Sigmoid colon (tissue), 7 donors: Measurements from ENCODE around the gene TMEM51. TPM values are rescaled to one million over a fixed set of nuclear protein-coding genes. Genes with fewer than 3 reads are reported as not detected.

Experiments used
- DNase-seq: peaks from one replicate; pipeline ENCODE4 v3.0.0-alpha.2; 2019
- H3K27ac ChIP-seq, 4 donors: fragments of 200-600 bp; sonication (generic); one replicate each; pipeline ENCODE4 v1.5.1; 2016 to 2019; ENCODE audit warnings: mild to moderate bottlenecking in 1 of 4
- H3K27me3 ChIP-seq, 3 donors: fragments of 200-600 bp; sonication (generic); one replicate each; pipeline ENCODE4 v1.5.1; 2019; ENCODE audit warnings: mild to moderate bottlenecking in 1 of 3
- H3K36me3 ChIP-seq, 4 donors: fragments of 200-600 bp; sonication (generic); one replicate each; pipeline ENCODE4 v1.5.1; 2016 to 2019
- H3K4me1 ChIP-seq, 4 donors: fragments of 200-600 bp; sonication (generic); one replicate each; pipeline ENCODE4 v1.5.1; 2017 to 2019
- H3K4me3 ChIP-seq, 4 donors: fragments of 200-600 bp; sonication (generic); one replicate each; pipeline ENCODE4 v1.5.1; 2017 to 2019; ENCODE audit warnings: mild to moderate bottlenecking in 2 of 4, moderate library complexity in 1 of 4
- H3K9me3 ChIP-seq, 4 donors: fragments of 200-600 bp in 3 of 4; sonication (generic) in 3 of 4; one replicate each; pipeline versions ENCODE4 v1.5.1 to v1.6.1; 2013 to 2019
- EP300 ChIP-seq, 4 donors: sonication (generic); formaldehyde crosslinking; IDR thresholded peaks; one replicate each; pipeline ENCODE4 v1.6.1; 2017; ENCODE audit warnings: antibody characterized with exemption in 4 of 4
- POLR2A ChIP-seq, 2 donors: fragments of 450-650 bp; IDR thresholded peaks; one replicate each; pipeline ENCODE4 v1.6.1; 2016; ENCODE audit warnings: antibody characterized with exemption in 2 of 2, mild to moderate bottlenecking in 2 of 2, moderate library complexity in 2 of 2
- POLR2AphosphoS5 ChIP-seq, 4 donors: sonication (generic); formaldehyde crosslinking; IDR thresholded peaks; one replicate each; pipeline ENCODE4 v1.6.1; 2017; ENCODE audit warnings: antibody characterized with exemption in 4 of 4
- WGBS, 2 donors: extraction: QIAGEN DNeasy Blood & Tissue Kit; methylation state at CpG; one replicate each; pipeline ENCODE4 v1.1.7; 2013; 5-methylcytosine and 5-hydroxymethylcytosine counted together
- intact Hi-C: fragments of 100-400 bp; cut with DNase I; formaldehyde crosslinking; loops from one replicate; pipeline ENCODE4 v1.15.1; 2023
- polyA plus RNA-seq, 3 donors: library from polyadenylated mRNA; stranded (reverse); fragments of 200-250 nt; gene quantifications; one replicate each; pipeline ENCODE4 v1.2.3, GENCODE V29; 2013
- total RNA-seq, 4 donors: library from RNA; depleted of rRNA; stranded (reverse); fragments of >200 nt; gene quantifications; one replicate each; pipeline ENCODE4 v1.1.0, GENCODE V29; 2016
- TF ChIP-seq, protein P1 (sequence below), 4 experiments: fragments of 450-650 bp in 3 of 4; fragments of 200-600 bp in 1 of 4; IDR thresholded peaks; one replicate each; pipeline ENCODE4 v1.5.1; 2016 to 2019; ENCODE audit warnings: antibody characterized with exemption in 4 of 4, mild to moderate bottlenecking in 3 of 4, moderate library complexity in 2 of 4
- donor health status: healthy with polysubstance abuse.
- donor health status: Bipolar disorder and iron deficiency.
- donor health status: healthy.

Gene TMEM51
- total and polyA plus RNA-seq, 7 donors = 8.8 to 20.7 (median 15.3) TPM

DNA sequence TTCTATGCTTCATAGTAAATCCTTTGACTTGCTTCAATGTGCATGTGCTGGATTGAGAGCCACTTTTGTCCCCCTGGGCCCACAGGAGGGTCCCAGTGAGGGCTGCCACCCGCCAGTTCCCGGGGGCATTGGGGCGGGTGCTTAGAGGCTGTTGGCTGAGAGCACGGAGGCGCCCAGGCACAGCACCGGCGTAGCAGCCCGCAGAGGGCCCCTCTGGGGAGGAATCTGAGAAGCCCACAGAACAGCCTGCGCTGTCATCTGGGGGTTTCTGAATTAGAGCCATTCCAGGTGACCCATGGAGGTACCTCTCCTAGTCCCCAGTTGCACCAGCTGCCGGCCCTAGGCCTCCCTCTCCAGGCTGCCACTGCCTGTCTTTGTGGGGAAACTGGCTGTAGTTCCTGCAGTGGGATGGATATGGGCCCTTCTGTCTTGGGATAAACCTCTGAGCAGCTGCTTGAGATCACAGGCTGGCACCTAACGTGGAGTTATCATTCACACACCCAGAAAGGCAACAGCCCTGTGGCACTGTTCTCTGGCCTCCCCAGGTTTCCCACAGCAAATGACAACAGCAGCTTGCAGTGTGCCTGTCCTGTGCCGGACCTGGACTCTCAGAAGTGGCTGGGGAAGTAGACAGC is 39.5 kb downstream of the TMEM51 start:
- Histone ChIP-seq H3K27me3 (no peaks in the 10 kb centered on the region), H3K27ac (no peak overlapping the region), H3K4me3 (no peak overlapping the region), H3K4me1 (peaks cover 0 to 25% (median 21%) of the 10 kb centered on the region in 4 donors), H3K36me3 (no peaks in the 10 kb centered on the region), H3K9me3 (no peaks in the 10 kb centered on the region)
- WGBS, 2 donors = 79 to 81% methylated on average over 12 of the region's 12 CpGs
- DNase-seq = no peak
- TF ChIP-seq, protein P1, sequence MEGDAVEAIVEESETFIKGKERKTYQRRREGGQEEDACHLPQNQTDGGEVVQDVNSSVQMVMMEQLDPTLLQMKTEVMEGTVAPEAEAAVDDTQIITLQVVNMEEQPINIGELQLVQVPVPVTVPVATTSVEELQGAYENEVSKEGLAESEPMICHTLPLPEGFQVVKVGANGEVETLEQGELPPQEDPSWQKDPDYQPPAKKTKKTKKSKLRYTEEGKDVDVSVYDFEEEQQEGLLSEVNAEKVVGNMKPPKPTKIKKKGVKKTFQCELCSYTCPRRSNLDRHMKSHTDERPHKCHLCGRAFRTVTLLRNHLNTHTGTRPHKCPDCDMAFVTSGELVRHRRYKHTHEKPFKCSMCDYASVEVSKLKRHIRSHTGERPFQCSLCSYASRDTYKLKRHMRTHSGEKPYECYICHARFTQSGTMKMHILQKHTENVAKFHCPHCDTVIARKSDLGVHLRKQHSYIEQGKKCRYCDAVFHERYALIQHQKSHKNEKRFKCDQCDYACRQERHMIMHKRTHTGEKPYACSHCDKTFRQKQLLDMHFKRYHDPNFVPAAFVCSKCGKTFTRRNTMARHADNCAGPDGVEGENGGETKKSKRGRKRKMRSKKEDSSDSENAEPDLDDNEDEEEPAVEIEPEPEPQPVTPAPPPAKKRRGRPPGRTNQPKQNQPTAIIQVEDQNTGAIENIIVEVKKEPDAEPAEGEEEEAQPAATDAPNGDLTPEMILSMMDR (IDR thresholded peaks at IDR 0.05) = no peak
- TF ChIP-seq EP300 (IDR thresholded peaks at IDR 0.05) = no peak
- no peak for TF ChIP-seq POLR2A (IDR thresholded peaks at IDR 0.05)
- TF ChIP-seq POLR2AphosphoS5 (IDR thresholded peaks at IDR 0.05) = no peak
- intact Hi-C loops = no loop called here

DNA sequence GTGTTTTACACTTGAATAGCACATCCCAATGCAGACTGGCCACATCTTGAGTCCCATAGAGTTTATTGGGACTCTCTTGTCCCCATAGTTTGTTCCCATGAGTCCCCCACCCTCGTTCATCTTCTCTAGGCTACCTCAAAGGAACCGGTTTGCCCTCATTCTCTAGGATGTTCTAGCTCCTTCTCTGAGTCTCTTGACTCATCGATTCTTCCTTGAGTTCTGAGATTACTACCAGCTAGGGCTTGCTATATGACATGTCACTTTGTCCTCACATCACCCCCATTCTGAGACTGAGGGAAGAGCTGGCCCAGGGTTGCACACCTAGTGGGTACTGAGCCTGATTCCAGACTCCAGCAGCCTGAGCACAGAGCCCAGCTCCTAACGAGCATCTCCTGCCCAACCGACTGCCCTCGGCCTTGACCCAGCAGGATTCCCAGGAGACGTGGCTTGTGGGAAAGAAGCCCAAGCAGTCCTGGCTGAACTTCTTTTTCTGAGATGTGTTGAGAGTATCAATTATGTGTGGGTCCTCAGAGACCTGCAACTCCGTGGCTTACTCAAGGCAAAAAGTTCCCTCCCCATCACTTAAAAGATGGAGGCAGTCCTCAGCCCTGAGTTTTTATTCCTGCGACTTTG is 42.0 kb downstream of the TMEM51 start:
- Histone ChIP-seq H3K27me3 (no peaks in the 10 kb centered on the region), H3K4me1 (peaks cover 0 to 31% (median 12%) of the 10 kb centered on the region in 4 donors), H3K27ac (no peak overlapping the region), H3K36me3 (no peaks in the 10 kb centered on the region), H3K9me3 (no peaks in the 10 kb centered on the region), H3K4me3 (no peak overlapping the region)
- no peak for DNase-seq
- 74 to 78% methylated on average over 9 of the region's 9 CpGs for WGBS, 2 donors
- intact Hi-C loops = no loop called here
- no peak for TF ChIP-seq POLR2A (IDR thresholded peaks at IDR 0.05)
- TF ChIP-seq POLR2AphosphoS5 (IDR thresholded peaks at IDR 0.05) = no peak
- TF ChIP-seq, protein P1 (IDR thresholded peaks at IDR 0.05) = no peak
- TF ChIP-seq EP300 (IDR thresholded peaks at IDR 0.05) = no peak

DNA sequence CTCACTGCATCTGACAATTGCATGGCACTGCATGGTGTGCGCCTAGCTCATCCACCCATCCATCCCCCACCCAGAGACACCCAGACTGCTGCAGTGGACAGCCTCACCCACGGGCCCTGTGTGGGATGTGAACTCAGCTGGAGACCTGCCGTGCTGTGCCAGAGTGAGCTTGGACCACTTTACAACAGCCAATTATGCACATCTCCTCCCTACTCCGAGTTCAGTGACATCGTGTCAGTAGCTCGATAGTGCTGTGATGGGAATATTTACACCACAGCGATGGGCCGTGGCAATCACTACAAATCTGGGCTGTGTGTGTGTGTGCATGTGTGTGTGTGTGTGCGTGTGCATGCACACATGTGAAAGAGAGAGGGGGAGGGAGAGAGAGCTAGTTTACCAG is 42.5 kb downstream of the TMEM51 start:
- no peaks in the 10 kb centered on the region for H3K27me3 ChIP-seq
- TF ChIP-seq, protein P1 (IDR thresholded peaks at IDR 0.05) = no peak
- TF ChIP-seq POLR2A (IDR thresholded peaks at IDR 0.05) = no peak
- no peak for TF ChIP-seq POLR2AphosphoS5 (IDR thresholded peaks at IDR 0.05)
- no peak for TF ChIP-seq EP300 (IDR thresholded peaks at IDR 0.05)
- DNase-seq = no peak
- no peak overlapping the region for H3K27ac ChIP-seq
- H3K9me3 ChIP-seq = no peaks in the 10 kb centered on the region
- WGBS, 2 donors = 71 to 79% methylated on average over 9 of the region's 9 CpGs
- peaks cover 0 to 37% (median 18%) of the 10 kb centered on the region in 4 donors for H3K4me1 ChIP-seq
- intact Hi-C loops = no loop called here
- no peak overlapping the region for H3K4me3 ChIP-seq
- no peaks in the 10 kb centered on the region for H3K36me3 ChIP-seq

DNA sequence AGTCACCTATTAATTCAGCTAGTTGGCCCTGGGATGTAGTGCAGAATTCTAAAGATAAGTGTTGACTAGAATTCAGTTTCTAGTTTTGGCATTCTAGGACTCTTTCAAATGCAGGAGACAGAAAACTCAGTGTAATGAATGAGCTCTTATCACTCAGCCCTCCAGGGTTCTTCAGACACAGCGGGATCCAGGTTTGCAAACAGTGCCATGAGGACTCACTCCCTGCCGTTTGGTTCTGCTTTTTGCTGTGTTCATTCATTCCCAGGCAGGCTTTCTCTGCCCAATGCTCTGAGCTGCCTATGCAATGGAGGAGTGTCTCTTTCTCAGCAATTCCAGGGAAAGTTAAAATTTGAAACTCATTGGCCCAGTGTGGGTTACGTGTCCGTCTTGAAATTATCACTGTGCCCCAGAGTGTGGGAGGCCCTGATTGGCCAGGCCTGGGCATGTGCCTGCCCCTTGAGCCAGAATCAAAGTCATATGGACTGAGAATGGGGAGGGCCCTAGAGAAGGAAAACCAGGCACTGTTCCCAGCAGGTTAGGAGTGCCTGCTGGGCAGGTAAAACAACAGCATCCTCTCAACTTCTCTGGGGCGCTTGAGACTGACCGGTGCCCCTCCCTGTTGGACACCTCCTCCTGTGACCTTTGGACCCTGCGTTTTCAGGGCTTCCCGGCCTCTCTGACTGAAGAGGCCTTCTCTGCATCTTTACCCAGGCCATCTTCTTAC is 43.4 kb downstream of the TMEM51 start:
- TF ChIP-seq POLR2AphosphoS5 (IDR thresholded peaks at IDR 0.05) = no peak
- TF ChIP-seq EP300 (IDR thresholded peaks at IDR 0.05) = no peak
- TF ChIP-seq, protein P1 (IDR thresholded peaks at IDR 0.05) = no peak
- TF ChIP-seq POLR2A (IDR thresholded peaks at IDR 0.05) = no peak
- Histone ChIP-seq H3K27ac (no peak overlapping the region), H3K27me3 (no peaks in the 10 kb centered on the region), H3K36me3 (no peaks in the 10 kb centered on the region), H3K4me3 (no peak overlapping the region), H3K4me1 (peaks cover 0 to 46% (median 26%) of the 10 kb centered on the region in 4 donors), H3K9me3 (no peaks in the 10 kb centered on the region)
- intact Hi-C loops = no loop called here
- DNase-seq = no peak
- WGBS, 2 donors = 22 to 68% methylated on average over 8 of the region's 8 CpGs
